GM12892 (cell line): ENCODE data around the gene UFD1.

Experiments used
- POLR2A ChIP-seq: IDR thresholded peaks from 2 replicates; pipeline ENCODE4 v1.6.1; 2011; ENCODE audit warnings: low read depth, low read length, control low read depth
- POLR2AphosphoS5 ChIP-seq: IDR thresholded peaks from 2 replicates; pipeline ENCODE4 v1.6.1; 2011; ENCODE audit warnings: low read depth, low read length, control low read depth

DNA sequence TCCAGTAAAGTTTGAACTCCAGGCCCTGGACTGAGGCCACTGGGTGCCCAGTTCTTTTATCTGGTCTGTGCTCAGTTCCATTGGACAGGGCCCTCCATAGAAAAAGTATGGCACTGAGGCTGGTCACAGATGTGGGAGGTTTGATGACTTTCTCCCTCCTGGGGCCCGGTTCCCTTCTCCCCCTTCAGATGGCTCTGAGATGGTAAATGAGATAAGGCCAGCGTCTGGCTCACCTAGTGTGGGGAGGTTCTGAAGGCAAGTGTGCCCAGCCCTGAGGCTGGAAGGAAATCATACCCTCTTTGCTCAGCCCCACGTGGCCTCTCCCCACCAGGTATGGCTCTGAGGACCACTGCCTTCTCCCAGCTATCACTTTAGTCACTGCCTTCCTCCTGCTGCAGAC lies 46.7 kb upstream of the UFD1 start:
- TF ChIP-seq POLR2A (no peak), POLR2AphosphoS5 (no peak)
